HG03108 (cell line): ENCODE results near the gene EVA1A.

Experiments
- ATAC-seq: cut with Tn5 transposase; IDR thresholded peaks from one replicate; pipeline ENCODE4 v1.9.1; 2021; ENCODE audit warnings: moderate library complexity; ENCODE audit not compliant: unreplicated experiment

The EVA1A gene

GRCh38 chr2:75592030-75592429, 31.3 kb upstream of the EVA1A start:
- ATAC-seq = no peak

DNA sequence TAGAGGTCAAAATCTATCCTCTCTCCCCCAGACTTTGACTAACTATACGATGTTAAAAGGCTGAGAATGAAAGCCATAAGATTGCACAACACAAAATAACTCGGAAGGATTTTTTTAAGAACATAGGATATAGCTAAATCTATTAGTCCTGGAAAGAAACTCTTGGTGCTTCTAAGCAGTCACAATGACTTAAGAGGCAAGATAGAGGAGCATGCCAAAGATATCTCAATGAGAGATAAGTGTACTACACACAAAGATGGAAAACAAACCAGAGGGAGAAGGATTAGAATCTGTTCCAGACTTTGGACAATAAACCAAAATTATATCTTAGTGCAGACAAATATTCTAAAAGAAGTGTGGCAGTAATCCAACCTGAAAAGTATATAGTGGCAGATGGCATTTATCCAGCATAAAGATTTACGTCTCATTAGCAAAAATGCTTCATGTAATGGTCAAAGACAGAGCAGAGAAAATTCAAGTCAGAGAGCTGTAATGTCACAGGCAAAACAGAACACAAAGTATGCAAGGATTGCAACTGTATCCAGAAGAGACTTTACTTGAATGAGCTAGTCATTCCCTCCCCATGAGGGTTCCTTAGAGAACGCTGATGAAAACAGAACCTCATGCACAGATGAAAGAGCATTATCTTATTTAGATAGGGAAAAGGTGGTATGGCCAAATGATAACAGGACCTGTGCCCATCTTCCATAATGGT, 28.8 kb upstream of the EVA1A start:
- ATAC-seq = no peak

DNA sequence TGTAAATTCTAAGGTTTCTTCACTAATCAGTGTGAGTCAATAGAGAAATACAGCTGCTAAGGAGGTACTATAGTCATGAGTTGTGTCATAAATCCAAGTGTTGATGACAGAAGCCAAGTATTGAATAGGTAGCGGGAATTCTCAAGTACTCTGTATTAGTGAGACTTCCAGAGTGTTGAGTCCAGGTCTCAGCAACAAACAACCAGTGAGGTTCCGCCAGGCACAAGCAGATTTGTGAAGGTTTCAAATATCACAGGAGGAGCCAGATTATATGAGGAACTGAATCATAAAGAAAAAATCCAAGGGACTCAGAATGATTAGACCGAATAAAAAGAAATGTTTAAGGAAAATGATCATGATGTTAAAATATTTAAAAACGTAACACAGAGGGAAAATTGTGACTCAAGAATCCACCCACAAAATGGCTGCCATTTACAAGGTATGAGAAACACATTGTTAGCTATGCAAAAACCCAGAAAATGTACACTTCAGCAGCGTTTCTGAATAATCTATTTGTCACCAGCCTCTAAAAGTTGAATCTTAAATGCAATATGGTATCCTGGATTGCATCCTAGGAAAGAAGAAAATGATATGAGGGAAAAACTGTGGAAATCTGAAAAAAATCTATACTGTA, 27.3 kb upstream of the EVA1A start:
- ATAC-seq = no peak

DNA sequence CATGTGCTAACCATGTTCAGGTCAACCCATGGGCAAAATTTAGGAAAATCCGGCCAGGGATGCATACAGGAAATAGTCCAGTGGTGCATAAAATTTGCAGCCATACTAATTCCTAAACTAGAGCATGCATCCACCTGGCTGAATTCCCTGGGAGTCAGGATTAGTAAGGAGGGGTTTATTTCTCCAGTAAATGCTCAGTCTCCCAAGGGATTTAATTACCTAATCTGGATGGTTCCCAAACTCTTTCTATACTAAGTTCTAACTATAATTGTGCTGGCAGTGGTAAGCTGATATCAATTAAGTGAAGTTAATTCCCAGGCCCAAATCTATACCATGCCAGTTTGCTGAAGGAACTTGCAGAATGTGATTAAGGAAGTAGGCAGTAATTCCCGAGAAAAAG, 26.2 kb upstream of the EVA1A start:
- no peak for ATAC-seq

DNA sequence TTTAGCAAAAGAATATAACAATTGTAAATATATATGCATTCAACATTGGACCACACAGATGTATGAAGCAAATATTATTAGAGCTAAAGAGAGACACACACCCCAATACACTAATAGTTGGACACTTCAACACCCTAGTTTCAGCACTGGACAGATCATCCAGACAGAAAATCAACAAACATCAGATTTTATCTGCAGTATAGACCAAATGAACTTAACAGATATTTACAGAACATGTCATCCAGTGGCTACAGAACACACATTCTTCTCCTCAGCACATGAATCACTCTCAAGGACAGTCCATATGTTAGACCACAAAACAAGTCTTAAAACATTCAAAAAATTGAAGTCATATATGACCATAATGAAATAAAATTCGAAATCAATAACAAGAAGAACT, 22.1 kb upstream of the EVA1A start:
- ATAC-seq = no peak

- ATAC-seq = no peak
Observed at GRCh38 chr2:75580606-75581005, 19.9 kb upstream of the EVA1A start.

GRCh38 chr2:75580156-75580555, 19.4 kb upstream of the EVA1A start:
- ATAC-seq = no peak

- ATAC-seq = no peak
Observed at GRCh38 chr2:75579186-75579585, 18.4 kb upstream of the EVA1A start.

GRCh38 chr2:75577280-75577679, 16.5 kb upstream of the EVA1A start:
- no peak for ATAC-seq

- ATAC-seq = no peak
Observed at GRCh38 chr2:75574106-75574505, 13.4 kb upstream of the EVA1A start.

DNA sequence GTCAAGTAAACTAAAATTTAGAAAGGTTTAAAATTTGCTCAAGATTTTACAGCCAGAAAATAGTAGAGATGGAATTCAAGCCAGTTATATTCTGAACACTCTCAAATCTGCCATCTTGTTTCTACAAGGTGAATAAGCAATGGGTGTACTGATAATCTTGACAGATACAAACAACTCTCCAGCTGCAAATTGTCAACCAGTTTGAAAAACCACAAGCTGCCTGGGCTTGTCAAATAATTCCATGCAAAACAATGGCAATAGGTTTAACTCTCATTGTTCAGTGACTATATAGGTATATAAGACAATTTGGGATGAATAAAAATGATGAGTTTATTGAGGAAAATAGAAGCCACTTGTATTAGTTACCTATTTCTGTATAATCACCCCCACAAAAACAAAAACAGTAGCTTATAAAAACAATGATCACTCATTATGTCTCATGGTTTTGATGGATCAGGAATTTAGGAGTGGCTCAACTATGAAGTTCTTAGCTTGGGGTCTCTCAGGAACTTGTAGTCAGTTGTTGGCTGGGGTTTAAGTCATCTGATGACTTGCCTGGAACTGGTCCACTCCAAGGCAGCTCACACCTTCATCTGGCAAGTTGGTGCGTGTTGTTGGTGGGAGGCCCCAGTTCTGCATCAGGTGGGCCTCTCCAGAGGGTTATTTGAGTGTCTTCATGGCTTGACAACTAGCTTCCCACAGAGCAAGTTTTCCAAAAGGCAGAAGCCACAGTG, 12.6 kb upstream of the EVA1A start:
- ATAC-seq = no peak

- no peak for ATAC-seq
Observed at GRCh38 chr2:75571730-75572430, 11.1 kb upstream of the EVA1A start.

DNA sequence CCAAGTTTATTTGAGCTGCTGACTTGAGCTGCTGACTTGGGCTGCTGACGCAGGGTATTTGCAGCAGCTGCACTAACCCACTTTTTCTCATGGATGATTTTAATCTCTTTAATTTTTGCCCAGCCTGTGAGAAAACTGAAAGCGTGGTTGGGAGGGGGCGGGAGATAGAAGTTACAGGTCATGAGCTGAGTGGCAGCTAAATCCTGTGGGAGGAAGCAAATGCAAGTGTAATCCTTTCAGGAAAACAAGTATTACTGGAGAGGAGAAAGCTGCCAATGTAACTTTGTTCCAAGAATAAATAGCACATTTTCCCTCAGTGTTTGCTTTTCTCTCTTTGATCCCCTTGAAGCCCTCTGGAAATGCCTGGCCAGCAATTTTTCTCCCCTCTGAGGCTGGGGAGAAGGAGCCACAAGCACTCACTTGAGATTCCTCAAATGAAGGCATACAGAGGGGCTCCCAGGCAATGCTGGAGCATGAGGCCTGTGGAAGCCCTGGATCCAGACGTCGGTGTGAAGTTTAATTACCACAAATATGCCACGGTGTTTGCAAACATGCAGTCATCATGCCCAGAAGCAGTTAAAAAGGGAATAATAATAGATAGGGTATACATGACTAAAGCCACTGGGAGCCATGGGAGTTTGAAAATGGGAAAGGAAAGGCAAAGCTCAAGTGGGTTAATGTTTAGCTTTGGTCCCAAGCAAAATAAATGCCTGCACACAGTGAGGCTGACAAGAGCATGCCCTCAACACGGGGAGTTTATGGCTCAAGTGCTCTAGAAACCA, 10.4 kb upstream of the EVA1A start:
- ATAC-seq = no peak

- no peak for ATAC-seq
Observed at GRCh38 chr2:75570024-75570947, 9.5 kb upstream of the EVA1A start.

- no peak for ATAC-seq
Observed at GRCh38 chr2:75569546-75569945, 8.8 kb upstream of the EVA1A start.

DNA sequence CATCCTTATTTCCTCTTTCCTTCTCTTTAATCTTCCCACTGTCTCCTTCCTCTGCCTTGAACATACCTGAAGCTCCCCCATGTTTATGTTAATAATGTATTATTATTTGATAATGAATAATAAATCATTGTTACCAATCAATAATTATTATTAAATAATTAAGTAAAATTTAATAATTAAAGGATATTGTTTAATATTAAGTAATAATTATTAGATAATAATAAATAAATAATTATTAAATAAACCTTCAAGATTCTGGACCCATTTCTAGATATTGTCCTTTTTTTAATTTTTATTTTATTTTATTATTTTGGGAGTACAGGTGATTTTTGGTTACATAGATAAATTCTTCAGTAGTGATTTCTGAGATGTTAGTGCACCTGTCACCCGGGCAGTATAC, 7.4 kb upstream of the EVA1A start:
- no peak for ATAC-seq

DNA sequence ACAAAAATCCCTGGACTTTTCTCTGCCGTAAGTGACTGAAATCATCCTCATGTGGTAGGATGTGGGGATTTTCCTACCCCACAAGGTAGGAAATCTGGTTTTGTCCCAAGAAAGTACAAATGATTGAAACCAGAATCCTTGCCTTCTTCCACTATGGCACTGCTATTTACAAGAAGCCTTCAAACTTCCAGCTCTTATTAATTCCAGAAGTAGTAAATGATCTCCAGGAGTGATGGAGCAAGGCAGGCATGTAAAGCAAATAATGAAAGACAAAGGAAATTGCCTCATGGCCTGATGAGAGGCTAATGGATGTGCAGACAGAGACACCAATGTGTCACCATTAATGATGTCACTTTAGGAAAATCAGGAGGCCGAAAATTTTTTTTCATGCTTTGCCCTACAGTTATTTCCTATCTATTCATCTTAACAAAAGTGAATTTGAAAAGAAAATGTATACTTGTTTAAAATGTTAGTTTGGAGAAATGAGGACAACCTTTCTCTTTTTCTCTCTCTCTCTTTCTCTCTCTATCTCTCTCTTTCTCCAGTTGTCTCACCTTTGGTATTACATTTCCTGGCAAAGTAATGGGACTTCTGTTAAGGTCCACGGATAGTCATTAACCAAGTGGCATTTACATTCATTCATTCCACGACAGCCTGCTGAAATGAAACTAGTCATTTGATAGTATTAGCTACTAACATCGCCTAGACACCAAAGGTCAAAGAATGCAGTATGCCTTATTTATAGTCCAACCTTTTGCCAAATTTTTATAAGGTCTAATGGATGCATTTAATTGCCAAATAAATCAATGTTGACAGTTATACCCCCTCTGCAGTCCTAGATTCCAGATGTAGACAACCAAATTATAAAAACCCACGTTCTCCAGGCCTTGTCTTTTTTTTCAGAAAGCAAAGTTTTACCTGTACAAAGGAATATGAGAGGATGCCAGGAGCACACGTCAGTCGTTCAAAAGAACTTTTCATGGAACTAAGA, 5.0 kb upstream of the EVA1A start:
- ATAC-seq = no peak

DNA sequence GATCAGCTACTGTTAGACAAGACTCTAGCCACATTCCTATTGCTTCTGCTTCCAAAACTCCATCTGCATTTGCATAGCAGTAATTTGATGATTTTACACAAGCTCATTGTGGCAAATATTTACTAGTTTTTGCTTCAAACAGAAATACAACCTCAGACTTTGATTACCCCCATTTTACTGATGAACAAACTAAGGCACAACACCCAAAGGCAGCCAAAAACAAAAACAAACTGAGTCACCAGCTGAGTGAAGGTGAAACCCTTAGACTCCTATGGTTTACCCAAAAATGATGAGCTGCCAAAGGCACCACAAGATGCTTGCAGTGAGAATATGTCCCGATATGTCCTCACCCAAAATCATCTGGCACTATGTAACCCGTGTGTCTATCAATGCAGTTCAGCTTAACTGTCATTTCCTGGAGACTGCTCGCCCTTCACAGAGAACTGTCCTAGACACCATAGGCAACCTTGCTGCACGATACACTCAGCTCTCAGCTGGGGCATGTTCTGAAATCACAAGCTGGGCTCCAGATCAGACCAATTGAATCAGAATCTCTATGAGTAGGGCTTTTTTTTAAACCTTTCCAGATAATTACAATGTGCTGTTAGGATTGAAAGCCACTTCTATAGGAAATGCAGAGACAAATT, 4.1 kb upstream of the EVA1A start:
- no peak for ATAC-seq
